HG03521 (cell line): ENCODE data around the gene SLAIN2.
"Not testable (repeated sequence)": the region's sequence is repeated elsewhere in the genome, so short reads cannot be mapped to it uniquely, and the experiment has no call there.

Experiments
- ATAC-seq: cut with Tn5 transposase; IDR thresholded peaks from one replicate; pipeline ENCODE4 v1.9.1; 2021; ENCODE audit warnings: mild to moderate bottlenecking, moderate library complexity; ENCODE audit not compliant: unreplicated experiment

Gene SLAIN2

GRCh38 chr4:48432017-48432416 lies 90.7 kb downstream of the SLAIN2 start:
- no peak for ATAC-seq

GRCh38 chr4:48436318-48436717 lies 95.0 kb downstream of the SLAIN2 start:
- ATAC-seq, result no peak

GRCh38 chr4:48439988-48440387 lies 98.7 kb downstream of the SLAIN2 start:
- ATAC-seq, result no peak

- ATAC-seq, result not testable (repeated sequence)
Observed at GRCh38 chr4:48440914-48441313, 99.6 kb downstream of the SLAIN2 start.

GRCh38 chr4:48445704-48446103 lies 104.4 kb downstream of the SLAIN2 start:
- ATAC-seq, result no peak

- no peak for ATAC-seq
Observed at GRCh38 chr4:48446642-48447041, 105.3 kb downstream of the SLAIN2 start.

GRCh38 chr4:48449151-48449550 lies 107.8 kb downstream of the SLAIN2 start:
- no peak for ATAC-seq

GRCh38 chr4:48450740-48451139 lies 109.4 kb downstream of the SLAIN2 start:
- ATAC-seq, result no peak

GRCh38 chr4:48451656-48452055 lies 110.3 kb downstream of the SLAIN2 start:
- not testable (repeated sequence) for ATAC-seq

GRCh38 chr4:48454591-48454990 lies 113.3 kb downstream of the SLAIN2 start:
- ATAC-seq, result no peak

- ATAC-seq, result no peak
Observed at GRCh38 chr4:48461000-48461399, 119.7 kb downstream of the SLAIN2 start.

- ATAC-seq, result no peak
Observed at GRCh38 chr4:48462363-48462762, 121.0 kb downstream of the SLAIN2 start.

GRCh38 chr4:48467442-48467841 lies 126.1 kb downstream of the SLAIN2 start:
- ATAC-seq, result no peak

GRCh38 chr4:48467891-48468290 lies 126.6 kb downstream of the SLAIN2 start:
- no peak for ATAC-seq

- ATAC-seq, result no peak
Observed at GRCh38 chr4:48470137-48470536, 128.8 kb downstream of the SLAIN2 start.

- ATAC-seq, result no peak
Observed at GRCh38 chr4:48470570-48470969, 129.2 kb downstream of the SLAIN2 start.

GRCh38 chr4:48472794-48473193 lies 131.5 kb downstream of the SLAIN2 start:
- no peak for ATAC-seq

- no peak for ATAC-seq
Observed at GRCh38 chr4:48475770-48476169, 134.4 kb downstream of the SLAIN2 start.
